HEK293 (cell line): ENCODE data around the gene UBA3.

Source experiments
- CTCF ChIA-PET: fragments of 350-600 bp; formaldehyde crosslinking; extraction: SDS; loops from one replicate; lab custom pipeline; 2021; ENCODE audit warnings: antibody characterized with exemption; lab: Yijun Ruan, JAX
- POLR2A ChIA-PET: fragments of 300-600 bp; formaldehyde crosslinking; extraction: SDS; loops from one replicate; lab custom pipeline; 2020; ENCODE audit warnings: antibody characterized with exemption, inconsistent platforms; lab: Yijun Ruan, JAX
- H3K27ac ChIP-seq: fragments of 200-500 bp; sonication (Bioruptor generic); 2 replicates; pipeline ENCODE4 v1.5.1; 2014; ENCODE audit warnings: low read depth, low read length, control low read depth, inconsistent platforms; ENCODE audit errors: extremely low read depth
- H3K36me3 ChIP-seq, 2 experiments: fragments of 200-500 bp in 1 of 2; sonication (Bioruptor generic) in 1 of 2; 1 replicate in 1 of 2; 2 replicates in 1 of 2; pipeline ENCODE4 v1.5.1; 2014 to 2017; ENCODE audit warnings: inconsistent platforms in 2 of 2, low read length in 2 of 2; ENCODE audit not compliant: control insufficient read depth in 2 of 2, insufficient read depth in 1 of 2
- H3K4me1 ChIP-seq: fragments of 200-500 bp; sonication (Bioruptor generic); 2 replicates; pipeline ENCODE4 v1.5.1; 2014; ENCODE audit warnings: mild to moderate bottlenecking, low read length, inconsistent platforms; ENCODE audit not compliant: control insufficient read depth, insufficient read depth
- H3K4me3 ChIP-seq: 2 replicates; pipeline ENCODE4 v1.5.1; 2011; ENCODE audit warnings: low read depth, mild to moderate bottlenecking, control low read depth, low read length, moderate library complexity
- H3K9me3 ChIP-seq: fragments of 200-500 bp; sonication (Bioruptor generic); 2 replicates; pipeline ENCODE4 v1.5.1; 2014; ENCODE audit warnings: low read depth, low read length, inconsistent platforms; ENCODE audit not compliant: control insufficient read depth, insufficient read depth
- FEZF1 ChIP-seq: fragments of 450-650 bp; formaldehyde crosslinking; IDR thresholded peaks from 2 replicates; pipeline ENCODE4 v1.5.1; 2016; ENCODE audit warnings: missing biosample characterization, missing genetic modification characterization
- GFI1B ChIP-seq: fragments of 450-650 bp; formaldehyde crosslinking; IDR thresholded peaks from 2 replicates; pipeline ENCODE4 v1.5.1; 2016; ENCODE audit warnings: missing biosample characterization, missing genetic modification characterization
- GLIS1 ChIP-seq: fragments of 450-650 bp; formaldehyde crosslinking; IDR thresholded peaks from 2 replicates; pipeline ENCODE4 v1.5.1; 2016; ENCODE audit warnings: missing biosample characterization, missing genetic modification characterization
- HOXD13 ChIP-seq: sonication (generic); formaldehyde crosslinking; IDR thresholded peaks from 2 replicates; pipeline ENCODE4 v1.8.0; 2022; ENCODE audit warnings: missing genetic modification reagents, borderline replicate concordance
- KLF7 ChIP-seq: fragments of 450-650 bp; formaldehyde crosslinking; IDR thresholded peaks from 2 replicates; pipeline ENCODE4 v1.5.1; 2016; ENCODE audit warnings: missing biosample characterization, missing genetic modification characterization, borderline replicate concordance
- KLF8 ChIP-seq: fragments of 450-650 bp; formaldehyde crosslinking; IDR thresholded peaks from 2 replicates; pipeline ENCODE4 v1.5.1; 2016; ENCODE audit warnings: missing biosample characterization, missing genetic modification characterization
- ZNF140 ChIP-seq: fragments of 450-650 bp; formaldehyde crosslinking; IDR thresholded peaks from 2 replicates; pipeline ENCODE4 v1.5.1; 2016; ENCODE audit warnings: missing biosample characterization, missing genetic modification characterization
- ZNF571 ChIP-seq: fragments of 450-650 bp; formaldehyde crosslinking; IDR thresholded peaks from 2 replicates; pipeline ENCODE4 v1.5.0; 2017; ENCODE audit warnings: missing biosample characterization, missing genetic modification characterization
- ZNF629 ChIP-seq: fragments of 450-650 bp; formaldehyde crosslinking; IDR thresholded peaks from 2 replicates; pipeline ENCODE4 v1.5.1; 2017; ENCODE audit warnings: missing biosample characterization, missing genetic modification characterization
- ZNF837 ChIP-seq: fragments of 450-650 bp; formaldehyde crosslinking; IDR thresholded peaks from 2 replicates; pipeline ENCODE4 v1.5.1; 2016; ENCODE audit warnings: missing biosample characterization, missing genetic modification characterization
- TF ChIP-seq, protein P1 (sequence below): IDR thresholded peaks from 2 replicates; pipeline ENCODE4 v1.6.1; 2011; ENCODE audit warnings: mild to moderate bottlenecking, low read depth, low read length, borderline replicate concordance
- TF ChIP-seq, protein P2 (sequence below): fragments of 450-650 bp; formaldehyde crosslinking; IDR thresholded peaks from 2 replicates; pipeline ENCODE4 v1.5.1; 2016; ENCODE audit warnings: missing biosample characterization, missing genetic modification characterization, borderline replicate concordance
- TF ChIP-seq, protein P3 (sequence below): fragments of 450-650 bp; formaldehyde crosslinking; IDR thresholded peaks from 2 replicates; pipeline ENCODE4 v1.5.1; 2016; ENCODE audit warnings: missing biosample characterization, missing genetic modification characterization
- TF ChIP-seq, protein P4 (sequence below): fragments of 450-650 bp; formaldehyde crosslinking; IDR thresholded peaks from 2 replicates; pipeline ENCODE4 v1.5.1; 2016; ENCODE audit warnings: missing biosample characterization, missing genetic modification characterization
- TF ChIP-seq, protein P5 (sequence below): fragments of 450-650 bp; formaldehyde crosslinking; IDR thresholded peaks from 2 replicates; pipeline ENCODE4 v1.5.1; 2017; ENCODE audit warnings: missing biosample characterization, mild to moderate bottlenecking, missing genetic modification characterization, moderate library complexity
- TF ChIP-seq, protein P6 (sequence below): fragments of 450-650 bp; formaldehyde crosslinking; optimal IDR thresholded peaks from 2 replicates; pipeline ENCODE3; 2016; ENCODE audit warnings: missing biosample characterization, mild to moderate bottlenecking, missing genetic modification characterization
- TF ChIP-seq, protein P7 (sequence below): fragments of 450-650 bp; formaldehyde crosslinking; IDR thresholded peaks from 2 replicates; pipeline ENCODE4 v1.5.1; 2016; ENCODE audit warnings: missing biosample characterization, missing genetic modification characterization

UBA3 gene

DNA sequence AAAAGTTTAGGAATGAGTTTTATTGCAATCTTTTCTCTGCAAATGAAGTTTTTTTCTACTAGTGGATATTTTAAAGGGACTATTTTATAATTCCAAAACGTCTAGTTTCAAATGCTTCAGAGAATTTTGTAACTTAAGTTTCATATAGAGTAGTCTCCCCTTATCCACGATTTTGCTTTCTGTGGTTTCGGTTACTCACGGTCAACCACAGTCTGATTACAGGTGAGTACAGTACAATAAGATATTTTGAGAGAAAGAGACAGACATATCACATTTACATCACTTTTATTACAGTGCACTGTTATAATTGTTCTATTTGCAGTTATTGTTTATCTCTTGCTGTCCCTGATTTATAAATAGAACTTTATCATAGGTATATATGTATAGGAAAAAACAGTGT lies 59.3 kb downstream of the UBA3 start:
- peaks cover 4 to 49% of the 10 kb centered on the region in 2 experiments for H3K36me3 ChIP-seq

DNA sequence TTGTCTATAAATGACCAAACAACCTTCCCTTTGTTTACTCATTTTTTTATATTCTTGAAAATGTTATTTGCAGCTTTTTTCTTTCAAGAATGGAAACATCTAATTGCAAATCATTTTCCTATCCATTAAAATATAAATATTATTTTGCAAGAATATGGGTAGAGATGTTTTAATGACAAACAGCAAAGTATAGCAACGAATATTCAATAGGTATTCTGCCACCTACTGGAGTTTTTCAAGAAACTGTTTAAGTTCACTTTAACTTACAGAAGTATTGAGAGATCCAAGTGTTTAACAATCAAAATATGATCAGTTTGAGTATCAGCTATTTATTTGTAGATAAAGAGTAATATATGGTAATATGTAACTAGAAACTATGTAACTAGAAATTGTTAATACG lies 59.7 kb downstream of the UBA3 start:
- no peaks in the 10 kb centered on the region for H3K4me1 ChIP-seq
- ChIA-PET CTCF (interaction anchor here (0.7 kb wide), 1 partner anchor 66 kb away, joined by 5 read pairs; no protein-coding TSS in a partner anchor), POLR2A (no interaction called here)
- H3K36me3 ChIP-seq, result peaks cover 4 to 45% of the 10 kb centered on the region in 2 experiments
- H3K9me3 ChIP-seq, result no peaks in the 10 kb centered on the region
- no peak overlapping the region for H3K27ac ChIP-seq
- H3K4me3 ChIP-seq, result no peak overlapping the region
- TF ChIP-seq, protein P1, sequence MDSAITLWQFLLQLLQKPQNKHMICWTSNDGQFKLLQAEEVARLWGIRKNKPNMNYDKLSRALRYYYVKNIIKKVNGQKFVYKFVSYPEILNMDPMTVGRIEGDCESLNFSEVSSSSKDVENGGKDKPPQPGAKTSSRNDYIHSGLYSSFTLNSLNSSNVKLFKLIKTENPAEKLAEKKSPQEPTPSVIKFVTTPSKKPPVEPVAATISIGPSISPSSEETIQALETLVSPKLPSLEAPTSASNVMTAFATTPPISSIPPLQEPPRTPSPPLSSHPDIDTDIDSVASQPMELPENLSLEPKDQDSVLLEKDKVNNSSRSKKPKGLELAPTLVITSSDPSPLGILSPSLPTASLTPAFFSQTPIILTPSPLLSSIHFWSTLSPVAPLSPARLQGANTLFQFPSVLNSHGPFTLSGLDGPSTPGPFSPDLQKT, result no peak
- TF ChIP-seq, protein P2, sequence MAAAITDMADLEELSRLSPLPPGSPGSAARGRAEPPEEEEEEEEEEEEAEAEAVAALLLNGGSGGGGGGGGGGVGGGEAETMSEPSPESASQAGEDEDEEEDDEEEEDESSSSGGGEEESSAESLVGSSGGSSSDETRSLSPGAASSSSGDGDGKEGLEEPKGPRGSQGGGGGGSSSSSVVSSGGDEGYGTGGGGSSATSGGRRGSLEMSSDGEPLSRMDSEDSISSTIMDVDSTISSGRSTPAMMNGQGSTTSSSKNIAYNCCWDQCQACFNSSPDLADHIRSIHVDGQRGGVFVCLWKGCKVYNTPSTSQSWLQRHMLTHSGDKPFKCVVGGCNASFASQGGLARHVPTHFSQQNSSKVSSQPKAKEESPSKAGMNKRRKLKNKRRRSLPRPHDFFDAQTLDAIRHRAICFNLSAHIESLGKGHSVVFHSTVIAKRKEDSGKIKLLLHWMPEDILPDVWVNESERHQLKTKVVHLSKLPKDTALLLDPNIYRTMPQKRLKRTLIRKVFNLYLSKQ (tag by site-specific recombination), result no peak
- TF ChIP-seq, protein P3, sequence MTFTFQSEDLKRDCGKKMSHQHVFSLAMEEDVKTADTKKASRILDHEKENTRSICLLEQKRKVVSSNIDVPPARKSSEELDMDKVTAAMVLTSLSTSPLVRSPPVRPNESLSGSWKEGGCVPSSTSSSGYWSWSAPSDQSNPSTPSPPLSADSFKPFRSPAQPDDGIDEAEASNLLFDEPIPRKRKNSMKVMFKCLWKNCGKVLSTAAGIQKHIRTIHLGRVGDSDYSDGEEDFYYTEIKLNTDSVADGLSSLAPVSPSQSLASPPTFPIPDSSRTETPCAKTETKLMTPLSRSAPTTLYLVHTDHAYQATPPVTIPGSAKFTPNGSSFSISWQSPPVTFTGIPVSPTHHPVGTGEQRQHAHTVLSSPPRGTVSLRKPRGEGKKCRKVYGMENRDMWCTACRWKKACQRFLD, result no peak
- TF ChIP-seq ZNF571 (tag by site-specific recombination) (no peak), KLF8 (tag by site-specific recombination) (no peak), FEZF1 (tag by site-specific recombination) (no peak)
- TF ChIP-seq, protein P4, sequence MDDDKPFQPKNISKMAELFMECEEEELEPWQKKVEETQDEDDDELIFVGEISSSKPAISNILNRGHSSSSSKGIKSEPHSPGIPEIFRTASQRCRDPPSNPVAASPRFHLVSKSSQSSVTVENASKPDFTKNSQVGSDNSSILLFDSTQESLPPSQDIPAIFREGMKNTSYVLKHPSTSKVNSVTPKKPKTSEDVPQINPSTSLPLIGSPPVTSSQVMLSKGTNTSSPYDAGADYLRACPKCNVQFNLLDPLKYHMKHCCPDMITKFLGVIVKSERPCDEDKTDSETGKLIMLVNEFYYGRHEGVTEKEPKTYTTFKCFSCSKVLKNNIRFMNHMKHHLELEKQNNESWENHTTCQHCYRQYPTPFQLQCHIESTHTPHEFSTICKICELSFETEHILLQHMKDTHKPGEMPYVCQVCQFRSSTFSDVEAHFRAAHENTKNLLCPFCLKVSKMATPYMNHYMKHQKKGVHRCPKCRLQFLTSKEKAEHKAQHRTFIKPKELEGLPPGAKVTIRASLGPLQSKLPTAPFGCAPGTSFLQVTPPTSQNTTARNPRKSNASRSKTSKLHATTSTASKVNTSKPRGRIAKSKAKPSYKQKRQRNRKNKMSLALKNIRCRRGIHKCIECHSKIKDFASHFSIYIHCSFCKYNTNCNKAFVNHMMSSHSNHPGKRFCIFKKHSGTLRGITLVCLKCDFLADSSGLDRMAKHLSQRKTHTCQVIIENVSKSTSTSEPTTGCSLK (tag by site-specific recombination), result no peak
- TF ChIP-seq, protein P5, sequence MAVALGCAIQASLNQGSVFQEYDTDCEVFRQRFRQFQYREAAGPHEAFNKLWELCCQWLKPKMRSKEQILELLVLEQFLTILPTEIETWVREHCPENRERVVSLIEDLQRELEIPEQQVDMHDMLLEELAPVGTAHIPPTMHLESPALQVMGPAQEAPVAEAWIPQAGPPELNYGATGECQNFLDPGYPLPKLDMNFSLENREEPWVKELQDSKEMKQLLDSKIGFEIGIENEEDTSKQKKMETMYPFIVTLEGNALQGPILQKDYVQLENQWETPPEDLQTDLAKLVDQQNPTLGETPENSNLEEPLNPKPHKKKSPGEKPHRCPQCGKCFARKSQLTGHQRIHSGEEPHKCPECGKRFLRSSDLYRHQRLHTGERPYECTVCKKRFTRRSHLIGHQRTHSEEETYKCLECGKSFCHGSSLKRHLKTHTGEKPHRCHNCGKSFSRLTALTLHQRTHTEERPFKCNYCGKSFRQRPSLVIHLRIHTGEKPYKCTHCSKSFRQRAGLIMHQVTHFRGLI (tag by site-specific recombination), result no peak

More for the DNA sequence above, 59.3 kb downstream of the UBA3 start:
- TF ChIP-seq ZNF571 (tag by site-specific recombination) (no peak), ZNF140 (tag by site-specific recombination) (no peak), ZNF629 (tag by site-specific recombination) (no peak), GFI1B (tag by site-specific recombination) (no peak), KLF7 (tag by site-specific recombination) (no peak), HOXD13 (no peak), ZNF837 (tag by site-specific recombination) (no peak), GLIS1 (tag by site-specific recombination) (no peak)
- TF ChIP-seq, protein P6, sequence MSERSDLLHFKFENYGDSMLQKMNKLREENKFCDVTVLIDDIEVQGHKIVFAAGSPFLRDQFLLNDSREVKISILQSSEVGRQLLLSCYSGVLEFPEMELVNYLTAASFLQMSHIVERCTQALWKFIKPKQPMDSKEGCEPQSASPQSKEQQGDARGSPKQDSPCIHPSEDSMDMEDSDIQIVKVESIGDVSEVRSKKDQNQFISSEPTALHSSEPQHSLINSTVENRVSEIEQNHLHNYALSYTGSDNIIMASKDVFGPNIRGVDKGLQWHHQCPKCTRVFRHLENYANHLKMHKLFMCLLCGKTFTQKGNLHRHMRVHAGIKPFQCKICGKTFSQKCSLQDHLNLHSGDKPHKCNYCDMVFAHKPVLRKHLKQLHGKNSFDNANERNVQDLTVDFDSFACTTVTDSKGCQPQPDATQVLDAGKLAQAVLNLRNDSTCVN (tag by site-specific recombination), result no peak
- TF ChIP-seq, protein P7, sequence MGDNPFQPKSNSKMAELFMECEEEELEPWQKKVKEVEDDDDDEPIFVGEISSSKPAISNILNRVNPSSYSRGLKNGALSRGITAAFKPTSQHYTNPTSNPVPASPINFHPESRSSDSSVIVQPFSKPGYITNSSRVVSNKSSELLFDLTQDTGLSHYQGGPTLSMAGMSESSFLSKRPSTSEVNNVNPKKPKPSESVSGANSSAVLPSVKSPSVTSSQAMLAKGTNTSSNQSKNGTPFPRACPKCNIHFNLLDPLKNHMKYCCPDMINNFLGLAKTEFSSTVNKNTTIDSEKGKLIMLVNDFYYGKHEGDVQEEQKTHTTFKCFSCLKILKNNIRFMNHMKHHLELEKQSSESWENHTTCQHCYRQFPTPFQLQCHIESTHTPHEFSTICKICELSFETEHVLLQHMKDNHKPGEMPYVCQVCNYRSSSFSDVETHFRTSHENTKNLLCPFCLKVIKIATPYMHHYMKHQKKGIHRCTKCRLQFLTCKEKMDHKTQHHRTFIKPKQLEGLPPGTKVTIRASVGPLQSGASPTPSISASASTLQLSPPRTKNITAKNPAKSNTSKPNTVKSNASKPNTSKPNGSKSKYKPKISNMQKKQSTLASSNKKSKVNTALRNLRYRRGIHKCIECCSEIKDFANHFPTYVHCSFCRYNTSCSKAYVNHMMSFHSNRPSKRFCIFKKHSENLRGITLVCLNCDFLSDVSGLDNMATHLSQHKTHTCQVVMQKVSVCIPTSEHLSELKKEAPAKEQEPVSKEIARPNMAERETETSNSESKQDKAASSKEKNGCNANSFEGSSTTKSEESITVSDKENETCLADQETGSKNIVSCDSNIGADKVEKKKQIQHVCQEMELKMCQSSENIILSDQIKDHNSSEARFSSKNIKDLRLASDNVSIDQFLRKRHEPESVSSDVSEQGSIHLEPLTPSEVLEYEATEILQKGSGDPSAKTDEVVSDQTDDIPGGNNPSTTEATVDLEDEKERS (tag by site-specific recombination), result no peak
- H3K4me3 ChIP-seq, result no peak overlapping the region
- H3K27ac ChIP-seq, result no peak overlapping the region
- ChIA-PET POLR2A (no interaction called here), CTCF (interaction anchor here (0.7 kb wide), 1 partner anchor 65 kb away, joined by 5 read pairs; no protein-coding TSS in a partner anchor)
- H3K4me1 ChIP-seq, result no peaks in the 10 kb centered on the region
- no peaks in the 10 kb centered on the region for H3K9me3 ChIP-seq
